Coronary artery (tissue), 2 donors: ENCODE measurements around the gene RETREG2.
A peak's percentile ranks its signal among the peaks of the same experiment; 100 is the strongest.

Experiments used
- DNase-seq: peaks from one replicate; pipeline ENCODE4 v3.0.0-alpha.2; 2017; ENCODE audit warnings: low spot score
- H3K27ac ChIP-seq, 2 donors: fragments of 200-600 bp; sonication (generic); one replicate each; pipeline ENCODE4 v1.5.1; 2016 to 2019
- H3K4me3 ChIP-seq: fragments of 200-600 bp; sonication (generic); 2 replicates; pipeline ENCODE4 v1.5.1; 2016; ENCODE audit warnings: mild to moderate bottlenecking, moderate library complexity
- TF ChIP-seq, protein P1 (sequence below): fragments of 200-600 bp; sonication (generic); IDR thresholded peaks from one replicate; pipeline ENCODE4 v1.5.1; 2019; ENCODE audit warnings: antibody characterized with exemption

The RETREG2 gene

DNA sequence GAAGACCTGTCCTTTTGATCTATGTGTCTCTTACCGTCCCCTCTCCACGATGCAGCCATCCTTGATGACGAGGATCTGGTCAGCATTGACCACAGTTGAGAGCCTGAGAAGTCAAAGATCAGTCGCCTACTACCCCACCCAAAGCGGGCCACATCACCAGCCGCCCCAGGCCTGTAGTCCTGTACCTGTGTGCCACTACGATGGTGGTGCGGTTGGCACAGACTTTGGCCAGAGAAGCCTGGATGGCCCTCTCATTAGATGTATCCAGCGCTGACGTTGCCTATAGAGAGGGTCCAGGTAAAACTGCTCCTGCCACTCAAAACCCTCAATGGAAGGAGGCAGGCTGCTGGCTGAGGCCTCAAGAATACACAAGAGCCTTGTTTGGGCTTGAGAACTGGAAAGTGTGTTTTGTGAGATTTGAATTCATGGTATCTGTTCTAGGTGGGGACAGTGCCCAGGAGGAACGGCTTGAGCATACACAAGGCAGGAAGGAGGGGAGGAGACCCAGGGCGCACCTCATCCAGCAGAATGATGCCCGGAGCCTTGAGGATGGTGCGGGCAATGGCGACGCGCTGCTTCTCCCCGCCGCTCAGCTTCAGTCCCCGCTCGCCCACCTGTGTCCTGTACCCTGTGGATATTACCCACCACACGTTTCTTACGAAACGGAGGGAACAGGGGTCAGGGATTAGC, 32.3 kb downstream of the RETREG2 start:
- TF ChIP-seq, protein P1, sequence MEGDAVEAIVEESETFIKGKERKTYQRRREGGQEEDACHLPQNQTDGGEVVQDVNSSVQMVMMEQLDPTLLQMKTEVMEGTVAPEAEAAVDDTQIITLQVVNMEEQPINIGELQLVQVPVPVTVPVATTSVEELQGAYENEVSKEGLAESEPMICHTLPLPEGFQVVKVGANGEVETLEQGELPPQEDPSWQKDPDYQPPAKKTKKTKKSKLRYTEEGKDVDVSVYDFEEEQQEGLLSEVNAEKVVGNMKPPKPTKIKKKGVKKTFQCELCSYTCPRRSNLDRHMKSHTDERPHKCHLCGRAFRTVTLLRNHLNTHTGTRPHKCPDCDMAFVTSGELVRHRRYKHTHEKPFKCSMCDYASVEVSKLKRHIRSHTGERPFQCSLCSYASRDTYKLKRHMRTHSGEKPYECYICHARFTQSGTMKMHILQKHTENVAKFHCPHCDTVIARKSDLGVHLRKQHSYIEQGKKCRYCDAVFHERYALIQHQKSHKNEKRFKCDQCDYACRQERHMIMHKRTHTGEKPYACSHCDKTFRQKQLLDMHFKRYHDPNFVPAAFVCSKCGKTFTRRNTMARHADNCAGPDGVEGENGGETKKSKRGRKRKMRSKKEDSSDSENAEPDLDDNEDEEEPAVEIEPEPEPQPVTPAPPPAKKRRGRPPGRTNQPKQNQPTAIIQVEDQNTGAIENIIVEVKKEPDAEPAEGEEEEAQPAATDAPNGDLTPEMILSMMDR: no peak
- Histone ChIP-seq H3K4me3 (no peak overlapping the region), H3K27ac (no peak overlapping the region)
- DNase-seq: no peak

DNA sequence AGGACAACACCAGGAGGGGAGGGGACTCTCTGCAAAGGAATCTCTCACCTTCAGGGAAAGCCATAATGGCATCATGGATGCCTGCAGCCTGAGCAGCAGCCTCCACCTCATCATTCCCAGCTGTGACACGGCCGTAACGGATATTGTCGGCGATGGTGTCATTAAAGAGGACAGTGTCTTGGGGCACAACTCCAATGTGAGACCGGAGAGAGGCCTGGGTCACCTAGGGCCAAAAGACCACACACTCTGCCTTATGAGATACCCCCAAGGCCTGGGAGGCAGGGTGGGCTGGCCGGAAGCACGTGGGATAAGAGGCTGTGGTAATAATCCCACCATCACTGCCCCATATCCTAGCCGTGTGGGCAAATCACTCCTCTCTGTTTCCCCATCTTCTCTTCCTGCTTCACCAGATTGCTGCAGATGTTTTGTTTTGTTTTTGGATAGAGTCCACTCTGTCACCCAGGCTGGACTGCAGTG, 32.8 kb downstream of the RETREG2 start:
- Histone ChIP-seq H3K27ac (no peak overlapping the region), H3K4me3 (no peak overlapping the region)
- TF ChIP-seq, protein P1: no peak
- no peak for DNase-seq

DNA sequence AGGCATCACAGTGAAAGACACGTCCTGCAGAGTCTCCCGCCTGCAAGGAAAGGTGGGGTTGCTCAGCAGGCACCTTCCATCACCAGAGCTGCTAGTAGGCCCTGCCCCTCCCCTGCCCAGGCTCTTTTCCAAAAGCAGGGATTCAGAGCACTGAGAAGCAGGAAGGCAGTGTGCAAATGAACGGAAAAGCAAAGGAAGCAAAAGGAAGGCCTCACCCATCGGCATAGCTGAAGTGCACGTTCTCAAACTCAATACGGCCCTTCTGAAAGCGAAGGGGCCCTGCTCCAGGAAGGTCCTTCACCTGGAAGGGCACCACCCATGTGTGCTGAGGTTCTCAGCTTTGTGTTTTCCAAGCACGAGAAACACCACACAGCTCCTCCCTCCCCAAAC, 34.9 kb downstream of the RETREG2 start:
- DNase-seq: no peak
- no peak overlapping the region for H3K4me3 ChIP-seq
- no peak overlapping the region for H3K27ac ChIP-seq
- TF ChIP-seq, protein P1: no peak

DNA sequence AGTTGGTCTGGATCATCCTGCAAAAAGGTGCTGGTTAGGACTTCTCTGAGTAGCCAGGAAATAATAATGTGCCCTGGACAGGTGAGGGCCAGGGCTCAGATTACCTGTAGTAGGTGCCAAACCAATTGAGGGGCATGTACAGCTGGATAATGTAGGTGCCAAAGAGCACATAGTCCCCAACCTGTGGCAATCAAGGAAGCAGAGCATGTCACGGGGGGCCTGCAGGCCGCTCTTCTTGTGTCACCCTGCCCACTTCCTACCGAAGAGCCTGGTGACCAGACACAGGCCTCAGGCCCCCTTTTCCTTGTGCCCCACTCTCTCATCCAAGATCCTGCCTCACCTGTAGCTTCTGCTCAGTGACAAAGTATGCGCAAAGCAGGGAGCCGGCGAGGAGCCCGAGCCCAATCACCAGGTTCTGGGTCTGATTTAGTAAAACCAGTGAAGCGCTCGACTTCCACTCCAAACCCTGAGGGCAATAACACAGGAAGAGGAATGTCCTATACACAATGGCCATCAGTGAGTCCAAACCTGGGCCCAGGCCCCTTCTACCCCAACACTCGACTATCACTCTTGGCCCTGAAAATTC, 35.5 kb downstream of the RETREG2 start:
- no peak overlapping the region for H3K27ac ChIP-seq
- no peak overlapping the region for H3K4me3 ChIP-seq
- DNase-seq: peak; percentile 47
- TF ChIP-seq, protein P1: no peak

DNA sequence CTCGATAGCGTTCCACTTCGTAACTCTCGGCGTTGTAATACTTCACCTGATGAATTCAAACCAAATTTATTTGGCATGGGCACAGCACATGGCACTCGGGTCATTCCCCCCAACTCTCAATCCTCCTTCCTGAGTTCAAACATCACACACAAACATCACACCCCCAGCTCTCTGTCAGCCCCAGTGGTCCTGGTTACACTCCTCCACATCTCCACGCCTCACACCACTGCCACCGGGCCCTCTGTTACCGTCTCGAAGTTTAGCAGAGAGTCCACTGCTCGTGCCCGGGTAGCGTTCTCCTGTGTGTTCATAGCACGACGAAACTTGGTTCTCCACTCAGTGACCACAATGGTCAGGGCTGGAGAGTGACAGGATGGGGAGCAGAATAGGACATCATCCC, 36.1 kb downstream of the RETREG2 start:
- TF ChIP-seq, protein P1: no peak
- Histone ChIP-seq H3K27ac (no peak overlapping the region), H3K4me3 (no peak overlapping the region)
- peak; percentile 46 for DNase-seq

DNA sequence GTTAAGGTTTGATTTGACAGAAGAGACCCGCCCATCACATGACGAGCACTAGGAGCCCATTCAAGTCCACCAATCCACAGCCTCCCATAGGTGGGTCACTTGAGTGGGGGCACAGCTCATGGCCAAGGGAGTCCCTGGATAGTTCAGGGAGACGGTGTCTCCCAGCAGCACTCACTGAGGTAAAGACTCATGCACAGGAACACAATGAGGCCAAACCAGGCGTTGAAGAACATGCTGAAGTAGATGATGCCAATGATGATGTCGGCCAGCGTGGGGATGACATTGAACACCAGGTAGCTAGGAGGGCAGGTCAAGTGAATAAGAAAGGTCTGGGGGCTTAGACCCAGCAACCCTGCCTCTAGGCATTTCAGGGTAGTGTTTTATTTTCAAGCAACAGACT, 36.7 kb downstream of the RETREG2 start:
- Histone ChIP-seq H3K27ac (no peak overlapping the region), H3K4me3 (no peak overlapping the region)
- DNase-seq: no peak
- TF ChIP-seq, protein P1: no peak
